HEK293 (cell line): ENCODE data around the gene RETREG3.

Experiments used
- CTCF ChIA-PET: fragments of 350-600 bp; formaldehyde crosslinking; extraction: SDS; loops from one replicate; lab custom pipeline; 2021; ENCODE audit warnings: antibody characterized with exemption; lab: Yijun Ruan, JAX
- POLR2A ChIA-PET: fragments of 300-600 bp; formaldehyde crosslinking; extraction: SDS; loops from one replicate; lab custom pipeline; 2020; ENCODE audit warnings: antibody characterized with exemption, inconsistent platforms; lab: Yijun Ruan, JAX
- H3K27ac ChIP-seq: fragments of 200-500 bp; sonication (Bioruptor generic); 2 replicates; pipeline ENCODE4 v1.5.1; 2014; ENCODE audit warnings: low read depth, low read length, control low read depth, inconsistent platforms; ENCODE audit errors: extremely low read depth
- H3K36me3 ChIP-seq, 2 experiments: fragments of 200-500 bp in 1 of 2; sonication (Bioruptor generic) in 1 of 2; 1 replicate in 1 of 2; 2 replicates in 1 of 2; pipeline ENCODE4 v1.5.1; 2014 to 2017; ENCODE audit warnings: inconsistent platforms in 2 of 2, low read length in 2 of 2; ENCODE audit not compliant: control insufficient read depth in 2 of 2, insufficient read depth in 1 of 2
- H3K4me1 ChIP-seq: fragments of 200-500 bp; sonication (Bioruptor generic); 2 replicates; pipeline ENCODE4 v1.5.1; 2014; ENCODE audit warnings: mild to moderate bottlenecking, low read length, inconsistent platforms; ENCODE audit not compliant: control insufficient read depth, insufficient read depth
- H3K4me3 ChIP-seq: 2 replicates; pipeline ENCODE4 v1.5.1; 2011; ENCODE audit warnings: low read depth, mild to moderate bottlenecking, control low read depth, low read length, moderate library complexity
- H3K9me3 ChIP-seq: fragments of 200-500 bp; sonication (Bioruptor generic); 2 replicates; pipeline ENCODE4 v1.5.1; 2014; ENCODE audit warnings: low read depth, low read length, inconsistent platforms; ENCODE audit not compliant: control insufficient read depth, insufficient read depth
- ATF2 ChIP-seq: fragments of 450-650 bp; formaldehyde crosslinking; IDR thresholded peaks from 2 replicates; pipeline ENCODE4 v1.5.1; 2016; ENCODE audit warnings: missing biosample characterization, missing genetic modification characterization, low read depth
- BCL11B ChIP-seq: fragments of 450-650 bp; formaldehyde crosslinking; IDR thresholded peaks from 2 replicates; pipeline ENCODE4 v1.5.1; 2016; ENCODE audit warnings: low read depth, missing biosample characterization, missing genetic modification characterization
- FEZF1 ChIP-seq: fragments of 450-650 bp; formaldehyde crosslinking; IDR thresholded peaks from 2 replicates; pipeline ENCODE4 v1.5.1; 2016; ENCODE audit warnings: missing biosample characterization, missing genetic modification characterization
- INSM2 ChIP-seq: fragments of 450-650 bp; formaldehyde crosslinking; IDR thresholded peaks from 2 replicates; pipeline ENCODE4 v1.5.1; 2016; ENCODE audit warnings: missing biosample characterization, missing genetic modification characterization
- KLF7 ChIP-seq: fragments of 450-650 bp; formaldehyde crosslinking; IDR thresholded peaks from 2 replicates; pipeline ENCODE4 v1.5.1; 2016; ENCODE audit warnings: missing biosample characterization, missing genetic modification characterization, borderline replicate concordance
- MEIS1 ChIP-seq: sonication (generic); formaldehyde crosslinking; IDR thresholded peaks from 2 replicates; pipeline ENCODE4 v1.8.1; 2022; ENCODE audit warnings: missing genetic modification reagents, mild to moderate bottlenecking, borderline replicate concordance
- OVOL3 ChIP-seq: fragments of 450-650 bp; formaldehyde crosslinking; IDR thresholded peaks from 2 replicates; pipeline ENCODE4 v1.5.1; 2016; ENCODE audit warnings: missing biosample characterization, missing genetic modification characterization
- PATZ1 ChIP-seq: fragments of 450-650 bp; formaldehyde crosslinking; IDR thresholded peaks from 2 replicates; pipeline ENCODE4 v1.5.1; 2016; ENCODE audit warnings: missing biosample characterization, missing genetic modification characterization
- SCRT2 ChIP-seq: fragments of 450-650 bp; formaldehyde crosslinking; IDR thresholded peaks from 2 replicates; pipeline ENCODE4 v1.5.1; 2016; ENCODE audit warnings: missing biosample characterization, missing genetic modification characterization
- TRIM28 ChIP-seq: IDR thresholded peaks from 2 replicates; pipeline ENCODE4 v1.6.1; 2011; ENCODE audit warnings: low read length, control low read depth, borderline replicate concordance
- ZBTB20 ChIP-seq: fragments of 450-650 bp; formaldehyde crosslinking; IDR thresholded peaks from 2 replicates; pipeline ENCODE4 v1.5.1; 2016; ENCODE audit warnings: missing biosample characterization, missing genetic modification characterization
- ZFP3 ChIP-seq: fragments of 450-650 bp; formaldehyde crosslinking; IDR thresholded peaks from 2 replicates; pipeline ENCODE4 v1.5.1; 2016; ENCODE audit warnings: low read depth, missing biosample characterization, missing genetic modification characterization
- ZNF140 ChIP-seq: fragments of 450-650 bp; formaldehyde crosslinking; IDR thresholded peaks from 2 replicates; pipeline ENCODE4 v1.5.1; 2016; ENCODE audit warnings: missing biosample characterization, missing genetic modification characterization
- ZNF23 ChIP-seq: fragments of 450-650 bp; formaldehyde crosslinking; IDR thresholded peaks from 2 replicates; pipeline ENCODE4 v1.5.1; 2016; ENCODE audit warnings: missing biosample characterization, missing genetic modification characterization, borderline replicate concordance
- ZNF335 ChIP-seq: fragments of 450-650 bp; formaldehyde crosslinking; conservative IDR thresholded peaks from 2 replicates; pipeline ENCODE4 v1.5.1; 2016; ENCODE audit warnings: missing biosample characterization, missing genetic modification characterization
- ZNF404 ChIP-seq: fragments of 450-650 bp; formaldehyde crosslinking; IDR thresholded peaks from 2 replicates; pipeline ENCODE4 v1.5.1; 2017; ENCODE audit warnings: missing biosample characterization, missing genetic modification characterization
- ZNF433 ChIP-seq: fragments of 450-650 bp; formaldehyde crosslinking; IDR thresholded peaks from 2 replicates; pipeline ENCODE4 v1.5.1; 2016; ENCODE audit warnings: missing biosample characterization, missing genetic modification characterization, low read depth
- ZNF510 ChIP-seq: fragments of 450-650 bp; formaldehyde crosslinking; IDR thresholded peaks from 2 replicates; pipeline ENCODE4 v1.5.1; 2018; ENCODE audit warnings: mild to moderate bottlenecking, missing genetic modification characterization, missing biosample characterization; ENCODE audit not compliant: insufficient replicate concordance
- ZNF513 ChIP-seq: fragments of 450-650 bp; IDR thresholded peaks from 2 replicates; pipeline ENCODE4 v1.5.1; 2018; ENCODE audit warnings: missing biosample characterization, missing genetic modification characterization
- ZNF549 ChIP-seq: fragments of 450-650 bp; IDR thresholded peaks from 2 replicates; pipeline ENCODE4 v1.5.1; 2018; ENCODE audit warnings: missing biosample characterization, missing genetic modification characterization, mild to moderate bottlenecking, inconsistent platforms, moderate library complexity
- ZNF558 ChIP-seq: fragments of 450-650 bp; formaldehyde crosslinking; IDR thresholded peaks from 2 replicates; pipeline ENCODE4 v1.5.1; 2016; ENCODE audit warnings: missing biosample characterization, missing genetic modification characterization
- ZNF610 ChIP-seq: fragments of 450-650 bp; formaldehyde crosslinking; IDR thresholded peaks from 2 replicates; pipeline ENCODE4 v1.5.1; 2016; ENCODE audit warnings: missing biosample characterization, missing genetic modification characterization, borderline replicate concordance
- ZNF660 ChIP-seq: fragments of 450-650 bp; IDR thresholded peaks from 2 replicates; pipeline ENCODE4 v1.5.1; 2018; ENCODE audit warnings: missing biosample characterization, mild to moderate bottlenecking, missing genetic modification characterization
- ZNF677 ChIP-seq: fragments of 450-650 bp; IDR thresholded peaks from 2 replicates; pipeline ENCODE4 v1.5.0; 2018; ENCODE audit warnings: missing biosample characterization, mild to moderate bottlenecking, missing genetic modification characterization, moderate library complexity
- ZNF707 ChIP-seq: fragments of 450-650 bp; formaldehyde crosslinking; IDR thresholded peaks from 2 replicates; pipeline ENCODE4 v1.5.1; 2016; ENCODE audit warnings: missing biosample characterization, missing genetic modification characterization
- ZNF776 ChIP-seq: fragments of 450-650 bp; formaldehyde crosslinking; IDR thresholded peaks from 2 replicates; pipeline ENCODE4 v1.5.0; 2017; ENCODE audit warnings: missing biosample characterization, missing genetic modification characterization, borderline replicate concordance
- ZNF837 ChIP-seq: fragments of 450-650 bp; formaldehyde crosslinking; IDR thresholded peaks from 2 replicates; pipeline ENCODE4 v1.5.1; 2016; ENCODE audit warnings: missing biosample characterization, missing genetic modification characterization
- ZNF843 ChIP-seq: fragments of 450-650 bp; formaldehyde crosslinking; IDR thresholded peaks from 2 replicates; pipeline ENCODE4 v1.5.1; 2016; ENCODE audit warnings: missing biosample characterization, missing genetic modification characterization
- ZSCAN18 ChIP-seq: fragments of 450-650 bp; formaldehyde crosslinking; IDR thresholded peaks from 2 replicates; pipeline ENCODE4 v1.5.1; 2016; ENCODE audit warnings: missing biosample characterization, missing genetic modification characterization

Gene RETREG3

GRCh38 chr17:42609182-42609813 is at the start of gene RETREG3, which contains the start of gene TUBG1:
Gene RETREG3, minus strand, starts transcription at chr17:42609374. Its CDS starts 50 bp downstream, at chr17:42609324.
Gene TUBG1, plus strand, starts transcription at chr17:42609683. Its CDS starts 55 bp downstream, at chr17:42609738.
- Histone ChIP-seq H3K36me3 (peaks cover 17 to 31% of the 10 kb centered on the region in 2 experiments), H3K4me1 (peaks cover 14% of the 10 kb centered on the region), H3K4me3 (peak within 1 kb of the TSS; percentile 76), H3K27ac (peak within 1 kb of the TSS; percentile 78), H3K9me3 (no peaks in the 10 kb centered on the region)
- POLR2A ChIA-PET = interaction anchor here (0.5 to 3.0 kb wide), 40 partner anchors 9 to 389 kb away, joined by 3 to 56 read pairs (median 5); partner anchors contain the start of genes BECN1, CCR10, NAGLU and PLEKHH3
- CTCF ChIA-PET = interaction anchor here (0.6 to 2.5 kb wide), 5 partner anchors 13 to 226 kb away, joined by 3 to 12 read pairs (median 3); partner anchors contain the start of gene PSMC3IP
- TF ChIP-seq ZNF677 (tag by site-specific recombination) (no peak), OVOL3 (tag by site-specific recombination) (no peak), ZBTB20 (tag by site-specific recombination) (peak; percentile 25; the same call in 1 of the 2 replicates), ZNF610 (tag by site-specific recombination) (peak; percentile 87; the same call in 1 of the 2 replicates), INSM2 (tag by site-specific recombination) (no peak), ZSCAN18 (tag by site-specific recombination) (no peak), ZNF510 (tag by site-specific recombination) (no peak), ZFP3 (no peak), KLF7 (tag by site-specific recombination) (no peak), ATF2 (no peak), ZNF776 (tag by site-specific recombination) (no peak), ZNF660 (tag by site-specific recombination) (no peak), ZNF404 (tag by site-specific recombination) (no peak), MEIS1 (no peak), ZNF513 (tag by site-specific recombination) (no peak), ZNF433 (no peak), BCL11B (tag by site-specific recombination) (0 out of 2 replicates have a peak, but pooled peaks have one; percentile 9), ZNF335 (peak; percentile 65), ZNF549 (no peak), ZNF837 (tag by site-specific recombination) (no peak), SCRT2 (tag by site-specific recombination) (no peak), ZNF843 (0 out of 2 replicates have a peak, but pooled peaks have one; percentile 13), TRIM28 (no peak), PATZ1 (tag by site-specific recombination) (peak; percentile 90), ZNF558 (tag by site-specific recombination) (no peak), ZNF140 (tag by site-specific recombination) (no peak), ZNF707 (tag by site-specific recombination) (no peak), ZNF23 (tag by site-specific recombination) (no peak), FEZF1 (tag by site-specific recombination) (no peak)
